DMS 273 (cell line): ENCODE results near the gene HGFAC.

Experiments used
- DNase-seq: peaks from one replicate; lab custom pipeline; 2025; ENCODE audit not compliant: unreplicated experiment; lab: John Stamatoyannopoulos, UW

Gene HGFAC

DNA sequence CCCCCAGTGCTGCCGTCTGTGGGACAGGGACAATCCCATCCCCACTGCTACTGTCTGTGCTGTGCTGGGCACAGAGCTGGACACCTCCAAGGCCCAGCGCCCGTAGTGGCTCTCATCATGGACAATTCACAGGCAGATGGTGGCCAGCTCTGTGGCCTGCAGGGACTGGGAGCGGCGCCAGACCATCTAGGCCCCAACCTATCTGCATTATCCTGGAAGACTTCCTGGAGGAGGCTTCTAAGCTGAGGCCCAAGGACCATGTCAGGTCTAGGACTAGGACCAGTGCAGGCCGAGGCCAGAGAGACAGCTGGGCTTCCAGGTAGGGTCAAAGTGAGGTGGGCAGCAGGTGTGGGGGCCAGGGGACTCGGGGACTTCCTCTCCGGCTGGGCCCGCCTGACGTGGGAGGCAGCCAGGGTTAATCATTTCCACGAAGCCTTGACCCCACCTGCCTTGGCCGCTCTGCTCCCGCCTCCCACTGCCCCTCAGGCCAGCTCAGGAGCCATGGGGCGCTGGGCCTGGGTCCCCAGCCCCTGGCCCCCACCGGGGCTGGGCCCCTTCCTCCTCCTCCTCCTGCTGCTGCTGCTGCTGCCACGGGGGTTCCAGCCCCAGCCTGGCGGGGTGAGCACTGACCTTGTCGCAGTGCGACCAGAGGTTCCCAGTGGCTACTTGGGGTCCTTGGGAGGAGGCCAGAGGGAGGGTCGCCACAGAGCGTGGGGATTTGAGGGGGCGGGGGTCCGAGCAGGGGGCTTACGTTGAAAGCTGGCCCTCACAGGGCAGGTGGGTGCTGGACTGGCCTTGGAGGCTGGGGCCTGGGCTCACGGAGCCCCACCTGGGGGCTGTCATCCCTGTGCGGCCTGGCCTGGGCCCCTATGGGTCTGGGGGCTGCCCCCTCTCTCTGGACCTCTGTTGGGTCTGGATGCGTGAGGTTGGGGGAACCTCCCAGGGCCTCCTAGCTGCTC lies at the start of gene HGFAC:
HGFAC (plus strand) TSS at position 468 of the 959 bp plus-strand sequence; CDS start at position 502, 34 bp downstream.
- DNase-seq, result no peak

DNA sequence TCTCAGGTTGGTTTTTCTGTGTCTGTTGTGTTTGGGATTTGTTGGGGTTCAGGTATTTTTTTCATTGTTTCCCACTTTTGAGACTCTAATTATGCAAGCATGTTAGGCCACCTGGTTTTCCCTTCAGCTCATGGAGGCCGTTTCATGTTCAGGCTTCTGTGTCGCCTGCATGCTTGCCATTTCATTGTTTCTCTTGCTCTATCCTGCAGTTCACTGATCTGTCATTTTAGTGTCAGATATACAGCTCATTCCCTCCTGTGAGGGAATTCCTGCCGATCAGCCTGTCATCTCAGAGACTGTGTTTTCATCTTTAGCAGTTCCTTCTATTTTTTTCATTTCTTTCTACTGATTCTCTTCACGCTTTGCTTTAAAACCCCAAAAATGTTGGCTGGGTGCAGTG lies 49.4 kb upstream of the HGFAC start:
- no peak for DNase-seq

DNA sequence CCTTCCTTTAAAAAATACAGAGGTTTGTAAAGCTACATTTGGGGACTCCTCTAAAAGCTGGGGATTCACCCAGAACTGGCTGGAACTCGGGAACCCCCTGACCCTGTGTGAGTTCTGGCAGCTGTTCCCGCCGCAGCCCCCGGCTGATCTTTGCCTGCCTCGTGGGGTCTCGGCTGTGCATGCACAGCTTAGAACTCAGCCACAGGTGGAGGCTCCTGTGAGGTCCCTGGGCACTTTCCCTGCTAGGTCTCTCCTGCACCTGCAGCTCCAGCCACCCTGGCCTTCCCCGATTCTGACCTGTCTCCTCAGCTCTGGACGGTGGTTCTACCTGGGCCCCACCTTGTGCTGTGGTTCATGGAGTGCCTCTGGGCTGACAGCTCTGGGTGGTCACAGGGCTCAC lies 48.6 kb upstream of the HGFAC start:
- no peak for DNase-seq

DNA sequence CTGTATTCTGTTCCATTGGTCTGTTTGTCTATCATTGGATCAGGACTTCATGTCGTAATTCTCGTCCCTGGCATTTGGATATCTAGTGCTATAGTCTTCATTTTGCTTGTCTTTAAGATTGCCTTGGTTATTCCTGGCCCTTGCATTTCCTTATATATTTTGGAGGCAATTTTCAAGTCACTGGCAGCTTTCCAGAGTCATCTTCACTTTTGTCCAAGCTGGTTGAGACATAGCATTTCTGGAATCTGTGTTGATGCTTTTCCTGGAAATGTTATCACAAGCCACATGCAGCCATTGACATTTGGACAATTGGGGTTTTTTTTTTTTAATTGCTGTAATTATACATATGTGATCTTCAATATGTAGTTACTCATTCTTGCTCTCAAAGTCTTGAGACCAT lies 45.2 kb upstream of the HGFAC start:
- DNase-seq, result no peak

DNA sequence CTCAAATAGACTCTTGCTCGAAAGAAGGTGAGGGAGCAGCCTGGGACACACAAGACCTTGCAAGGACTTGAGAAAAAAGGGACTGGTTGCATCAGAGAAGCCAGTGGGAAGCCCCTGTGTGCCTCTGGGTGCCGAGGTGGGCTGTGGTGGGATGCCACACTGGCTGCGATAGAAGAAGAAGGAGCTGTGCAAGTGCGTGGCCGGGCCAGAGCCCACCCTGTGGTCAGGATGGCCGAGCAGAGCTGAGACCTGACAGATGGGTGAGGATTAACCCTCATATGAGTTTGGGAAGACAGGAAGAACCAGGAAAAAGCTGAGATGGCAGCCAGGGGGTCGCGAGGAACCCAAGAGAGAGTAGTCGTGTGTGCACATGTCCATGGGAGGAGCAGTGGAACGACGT lies 44.6 kb upstream of the HGFAC start:
- DNase-seq, result no peak

DNA sequence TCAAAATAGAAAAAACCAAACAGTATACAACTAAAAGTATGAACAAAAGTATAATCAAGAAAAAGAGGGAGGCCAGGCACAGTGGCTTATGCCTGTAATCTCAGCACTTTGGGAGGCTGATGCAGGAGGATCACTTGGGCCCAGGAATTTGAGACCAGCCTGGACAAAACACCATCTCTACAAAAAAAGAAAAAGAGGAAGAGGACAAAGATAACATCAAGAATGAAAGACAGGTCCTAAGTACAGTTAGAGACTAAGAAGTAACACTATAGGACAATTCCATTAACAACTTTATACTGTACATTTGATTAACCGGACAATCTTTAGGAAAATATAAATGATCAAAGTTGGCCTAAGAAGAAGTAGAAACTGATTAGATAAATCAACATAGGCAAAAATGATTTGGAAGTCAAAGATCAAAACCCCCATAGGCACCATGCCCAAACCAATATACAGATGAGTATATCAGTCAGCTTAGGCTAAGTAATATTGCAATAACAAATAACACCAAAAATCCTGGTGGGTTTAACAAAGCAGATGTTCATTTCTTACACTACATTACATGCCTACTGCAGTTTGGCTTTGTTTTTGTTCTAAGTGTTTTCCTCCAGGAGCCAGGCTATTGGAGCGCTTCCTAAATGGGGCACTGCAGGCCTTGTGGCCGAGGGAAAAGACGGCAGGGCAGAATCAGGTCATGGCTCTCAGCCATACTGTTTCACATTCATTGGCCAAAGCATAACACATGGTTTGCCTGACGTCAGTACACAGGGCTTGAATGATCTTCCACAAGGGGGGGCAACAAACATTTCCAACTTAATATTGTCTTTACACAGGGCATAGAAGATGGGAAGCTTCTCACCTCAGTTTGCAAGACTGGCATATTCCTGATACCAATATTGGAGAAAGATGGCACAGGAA lies 42.2 kb upstream of the HGFAC start:
- peak; percentile 31 for DNase-seq

DNA sequence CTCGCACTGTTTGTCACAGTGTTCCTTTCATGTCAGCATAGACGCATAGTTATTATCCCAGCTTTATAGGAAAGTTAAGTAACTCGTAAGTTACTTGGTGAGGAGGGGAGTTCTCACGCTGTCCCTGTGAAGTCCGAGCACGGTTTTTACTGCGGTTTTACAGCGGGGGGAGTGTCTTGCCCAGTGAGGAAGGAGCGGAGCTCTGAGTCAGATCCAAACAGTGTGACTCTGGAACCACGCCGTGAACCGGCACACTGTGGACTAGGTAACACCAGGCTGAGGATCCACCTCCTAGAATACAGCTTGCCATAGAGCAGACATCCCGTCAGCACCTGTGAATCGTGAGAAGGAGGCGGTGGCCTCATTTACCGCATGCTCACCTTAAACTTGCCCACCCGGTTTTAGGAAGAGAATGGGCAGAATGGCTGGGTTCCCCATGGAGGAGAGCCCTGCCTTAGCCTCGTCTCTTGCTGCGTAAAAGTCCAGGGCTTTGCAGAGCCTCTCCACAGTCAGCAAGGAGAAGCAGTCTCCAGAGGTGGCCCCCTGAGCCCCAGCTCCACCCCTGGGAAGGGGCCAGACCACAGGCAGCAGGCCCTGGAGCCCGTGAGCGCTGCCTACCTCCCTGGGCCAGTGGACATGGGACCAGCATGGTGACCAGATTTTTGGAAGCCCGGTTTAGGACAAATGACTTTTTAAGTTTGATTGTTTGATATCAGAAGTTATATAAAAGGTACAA lies 40.2 kb upstream of the HGFAC start:
- no peak for DNase-seq

DNA sequence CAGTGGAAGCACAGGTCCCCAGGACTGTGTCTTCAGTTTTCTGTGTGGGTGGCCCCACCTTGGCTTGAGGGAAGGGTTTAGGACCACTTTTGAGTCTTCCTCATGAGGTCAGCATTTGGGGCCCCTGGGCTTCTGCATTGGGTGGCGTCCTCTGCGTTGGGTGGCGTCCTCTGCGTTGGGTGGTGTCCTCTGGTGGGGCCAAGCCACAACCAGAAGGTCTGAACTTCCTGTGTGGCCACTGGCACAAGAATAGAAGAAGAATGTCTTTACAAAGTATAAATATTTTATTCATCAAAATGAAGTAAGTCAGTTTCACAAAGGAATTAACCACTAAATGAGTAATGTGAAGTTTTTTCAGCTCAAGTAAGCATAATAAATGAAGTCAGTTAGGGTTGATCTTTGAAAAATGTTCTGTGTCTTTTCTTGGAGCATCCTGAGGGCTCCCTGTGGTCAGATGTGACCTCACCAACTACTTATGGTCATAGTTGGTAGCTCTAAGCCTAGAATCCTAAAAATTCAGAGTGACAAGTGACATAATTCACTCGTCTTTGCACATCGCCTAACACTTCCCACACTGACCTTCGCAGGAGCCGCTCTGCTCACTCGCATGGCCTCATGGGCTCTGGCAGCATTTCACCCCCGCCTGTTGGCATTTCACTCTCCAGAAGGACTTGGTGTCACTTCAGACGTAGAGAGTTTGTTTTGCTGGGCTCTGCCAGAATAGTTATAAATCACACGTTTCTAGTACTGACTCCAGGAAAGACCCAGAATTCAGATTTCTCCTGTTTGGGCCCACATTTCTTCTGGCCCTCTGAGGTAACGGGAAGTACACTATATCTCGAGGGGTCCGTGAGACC lies 39.0 kb upstream of the HGFAC start:
- no peak for DNase-seq

DNA sequence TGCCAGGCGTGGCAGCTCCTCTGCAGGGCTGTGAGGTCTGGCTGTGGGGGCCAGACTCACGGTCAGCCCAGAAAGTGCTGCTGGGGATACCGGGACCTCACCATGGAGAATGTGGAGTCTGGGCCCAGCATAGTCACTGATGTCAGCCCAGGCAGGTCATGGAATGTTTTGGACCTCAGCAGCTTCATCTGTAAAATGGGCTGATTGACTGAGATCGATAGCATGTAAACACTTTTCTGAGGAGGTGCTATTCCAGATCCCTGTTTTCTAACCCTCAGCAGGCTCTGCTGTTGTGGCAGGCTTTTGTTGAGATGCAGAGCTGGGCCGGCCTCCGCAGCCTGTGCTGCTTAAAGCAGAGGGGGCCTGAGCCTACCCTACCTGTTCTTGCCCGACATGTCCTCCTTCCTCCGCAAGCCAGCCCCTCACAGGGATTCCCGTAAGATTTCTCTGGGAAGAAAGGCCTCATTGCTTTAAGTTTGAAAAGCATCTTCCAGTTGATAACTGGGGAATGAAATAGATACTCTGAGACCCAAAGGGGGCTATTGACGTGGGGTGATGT lies 38.3 kb upstream of the HGFAC start:
- no peak for DNase-seq

DNA sequence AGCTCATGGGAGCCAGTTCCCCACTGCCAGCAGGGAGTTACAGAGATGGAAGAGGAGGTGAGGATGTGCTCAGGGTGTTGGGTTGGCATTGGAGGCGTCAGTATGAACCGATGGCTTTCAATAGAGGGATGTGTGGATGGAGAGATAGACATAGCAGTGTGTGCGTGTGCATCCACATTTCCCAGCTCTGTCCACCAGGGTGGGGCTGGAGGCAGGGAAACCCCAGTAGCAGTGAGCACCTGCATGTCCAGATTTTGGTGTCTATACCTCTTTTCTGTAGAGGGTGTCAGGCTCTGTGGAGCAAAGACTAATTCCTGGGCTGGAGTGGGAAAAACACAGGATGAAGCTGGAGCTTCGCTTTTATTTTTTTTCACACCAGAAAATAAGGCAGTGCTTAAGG lies 37.2 kb upstream of the HGFAC start:
- no peak for DNase-seq

DNA sequence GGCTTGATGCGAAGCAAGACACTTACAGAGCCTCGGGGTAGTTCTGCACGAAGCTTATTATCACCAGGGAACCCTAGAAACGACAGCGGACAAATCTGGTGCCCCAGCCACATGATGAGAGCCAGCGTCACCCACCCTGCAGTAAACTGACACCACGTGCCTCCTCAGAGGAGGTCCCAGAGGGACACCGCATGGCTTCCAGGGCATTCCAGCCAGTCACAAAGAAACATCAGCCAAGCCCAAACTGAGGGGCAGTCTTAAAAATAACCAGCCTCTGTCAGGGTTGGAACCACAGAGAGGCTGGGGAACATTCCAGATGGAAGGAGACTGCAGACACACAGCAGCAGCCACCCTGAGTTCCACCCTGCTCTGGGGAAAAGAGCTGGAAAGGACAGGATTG lies 36.6 kb upstream of the HGFAC start:
- no peak for DNase-seq

DNA sequence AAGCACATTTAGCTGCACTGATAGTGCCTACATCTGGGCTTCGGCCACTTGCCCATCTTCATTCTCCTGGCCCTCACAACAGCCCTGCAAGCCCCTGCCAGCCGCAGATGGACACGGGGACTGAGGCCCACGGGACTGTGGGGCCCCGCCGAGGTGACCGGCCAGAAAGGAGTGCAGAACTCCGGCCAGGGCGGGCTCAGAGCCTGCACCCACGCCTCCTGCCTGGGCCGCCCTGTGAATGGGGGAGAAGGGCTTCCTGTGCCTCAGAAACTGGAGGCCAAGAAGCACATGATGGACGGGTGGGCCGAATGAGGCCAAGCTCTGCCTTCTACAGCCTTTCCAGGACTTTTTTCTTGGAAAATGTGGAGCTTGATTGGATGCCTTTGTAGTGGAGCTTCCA lies 35.7 kb upstream of the HGFAC start:
- DNase-seq, result no peak

DNA sequence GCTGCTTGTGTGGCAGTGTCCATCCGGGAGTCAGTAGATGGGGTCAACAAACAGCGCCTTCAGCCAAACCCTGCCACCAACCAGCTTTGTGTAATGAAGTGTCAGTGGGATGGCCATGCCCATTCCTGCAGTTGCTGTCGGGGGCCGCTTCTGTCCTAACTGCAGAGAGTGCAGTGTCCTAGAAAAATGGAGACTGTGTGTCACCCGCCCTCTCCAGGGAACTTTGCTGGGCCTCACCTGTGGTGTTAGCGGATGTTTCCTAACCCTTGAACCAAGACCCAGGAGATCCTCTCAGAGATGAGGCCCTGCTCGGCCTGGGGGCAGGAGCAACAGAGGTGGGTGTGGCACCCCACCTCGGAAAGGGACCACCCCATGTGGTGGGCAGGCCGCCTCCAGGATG lies 35.3 kb upstream of the HGFAC start:
- no peak for DNase-seq

DNA sequence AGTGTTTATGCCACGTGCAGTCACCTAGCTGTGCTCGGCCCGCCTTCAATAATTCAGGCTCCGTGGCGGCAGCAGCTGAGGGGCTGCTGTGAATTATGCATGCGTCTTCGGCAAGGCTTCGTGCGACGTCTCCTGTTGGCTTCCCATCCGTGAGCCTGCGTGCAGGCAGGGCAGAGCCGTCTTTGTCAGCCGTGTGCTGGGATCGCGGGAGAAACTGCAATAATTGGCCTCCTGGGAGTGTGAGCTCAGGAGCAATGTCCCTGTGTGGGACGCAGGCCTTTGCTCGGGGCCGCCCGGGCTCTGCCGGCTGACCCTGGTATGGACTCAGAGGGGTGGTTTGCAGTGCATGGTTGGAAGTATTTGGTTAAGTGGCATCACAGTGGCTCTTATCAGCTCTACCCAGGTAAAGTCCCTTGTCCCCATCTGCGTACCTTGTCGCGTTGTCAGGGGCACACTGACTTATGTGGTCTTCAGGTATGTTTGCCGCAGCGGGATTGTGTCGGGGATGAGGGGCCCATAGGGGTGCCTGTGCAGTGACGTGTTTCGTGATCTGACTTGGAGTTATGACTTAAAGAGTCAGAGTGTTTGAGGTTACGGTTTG lies 34.5 kb upstream of the HGFAC start:
- DNase-seq, result no peak

DNA sequence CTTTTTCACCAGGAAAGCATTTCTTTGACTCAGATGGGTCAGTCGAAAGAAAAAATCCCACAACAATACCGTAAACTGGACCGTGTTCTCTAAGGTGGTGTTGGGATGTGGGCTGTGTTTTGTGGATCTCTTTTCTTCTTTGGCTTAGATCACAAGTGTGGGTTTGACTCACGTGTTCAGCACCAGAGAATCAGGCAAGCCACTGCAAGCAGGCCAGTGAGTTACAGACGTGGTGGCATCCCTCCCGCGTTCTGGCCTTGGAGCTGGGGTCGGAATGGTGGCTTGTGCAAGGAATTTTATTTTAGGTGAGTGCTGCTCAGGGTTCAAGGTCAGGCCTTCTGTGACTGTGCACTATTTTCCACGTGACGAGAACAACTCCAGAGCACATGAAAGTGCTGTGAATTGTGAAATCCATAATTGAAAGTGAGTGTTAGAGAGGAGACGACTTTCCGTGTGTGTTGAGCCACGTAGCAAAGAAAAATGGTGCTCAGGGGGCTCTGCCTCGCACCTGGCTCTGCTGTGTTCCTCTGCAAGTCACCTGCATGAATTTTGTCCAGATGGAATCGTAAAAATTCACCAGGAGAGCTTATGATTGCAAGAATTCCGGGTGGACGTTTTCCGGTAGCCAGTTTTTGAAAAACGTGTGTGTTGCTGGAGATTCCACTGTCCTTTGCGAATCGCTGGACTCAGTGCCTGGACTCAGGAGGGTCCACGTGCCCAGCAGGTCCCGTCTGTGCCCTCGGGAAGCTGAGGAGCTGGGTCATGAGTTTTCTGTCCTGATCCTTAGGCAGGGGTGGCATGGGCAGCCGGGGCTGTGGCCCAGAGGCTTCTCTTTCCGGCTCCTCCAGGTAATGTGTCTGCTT lies 33.6 kb upstream of the HGFAC start:
- DNase-seq, result no peak

DNA sequence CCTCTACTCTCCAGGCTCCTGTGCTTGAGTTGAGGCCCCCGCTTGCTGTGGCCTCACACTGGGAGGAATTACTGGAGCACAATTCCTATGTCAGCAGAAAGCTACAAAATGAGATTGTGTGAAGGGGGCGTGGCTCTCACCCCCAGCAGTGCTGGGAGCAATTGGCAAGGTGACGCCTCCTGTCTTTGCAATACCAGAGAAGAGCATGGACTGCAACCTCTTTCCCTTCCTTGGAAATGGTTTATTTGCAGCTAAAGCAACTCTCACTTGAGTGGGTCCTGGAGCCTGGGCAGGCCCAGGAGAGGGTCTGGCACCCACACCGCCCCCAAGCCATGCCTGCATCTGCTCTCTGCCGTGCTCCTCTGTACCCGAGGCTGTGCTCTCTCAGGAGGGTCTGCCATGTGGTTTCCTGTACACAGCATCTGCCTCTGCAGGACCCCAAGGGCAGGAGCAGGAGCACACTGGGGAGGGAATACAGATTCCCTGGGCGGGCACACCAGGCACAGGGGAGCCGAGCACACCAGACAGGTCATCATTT lies 32.9 kb upstream of the HGFAC start:
- no peak for DNase-seq

DNA sequence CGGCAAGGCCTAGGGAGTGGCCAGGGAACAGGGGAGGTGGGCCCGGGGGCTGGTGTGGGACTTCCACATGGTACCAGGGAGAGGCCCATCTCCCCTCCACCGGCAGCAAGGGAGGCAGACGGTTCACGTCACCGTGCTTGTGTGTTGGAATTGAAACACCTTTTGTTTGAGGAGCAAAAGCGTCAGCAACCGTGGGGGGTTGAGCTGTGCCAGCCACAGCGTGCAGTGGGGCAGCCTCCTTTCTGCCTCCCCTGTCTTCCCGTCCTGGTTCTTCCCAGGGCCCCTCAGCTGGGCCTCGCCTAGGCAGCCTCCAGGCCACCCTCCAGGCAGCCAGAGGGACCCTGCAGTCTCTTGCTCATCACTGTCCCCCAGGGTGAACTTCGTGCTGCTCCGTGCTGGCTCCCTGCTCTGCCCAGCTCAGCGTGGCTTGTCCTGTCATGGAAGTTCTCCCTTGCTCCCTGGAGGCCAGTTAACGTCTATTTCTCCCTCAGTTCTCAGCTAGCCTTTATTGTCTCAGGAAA lies 32.1 kb upstream of the HGFAC start:
- DNase-seq, result no peak
